ENCODE measurements around the gene SEMA4G.
A peak's percentile ranks its signal among the peaks of the same experiment; 100 is the strongest.

Gene SEMA4G

DNA sequence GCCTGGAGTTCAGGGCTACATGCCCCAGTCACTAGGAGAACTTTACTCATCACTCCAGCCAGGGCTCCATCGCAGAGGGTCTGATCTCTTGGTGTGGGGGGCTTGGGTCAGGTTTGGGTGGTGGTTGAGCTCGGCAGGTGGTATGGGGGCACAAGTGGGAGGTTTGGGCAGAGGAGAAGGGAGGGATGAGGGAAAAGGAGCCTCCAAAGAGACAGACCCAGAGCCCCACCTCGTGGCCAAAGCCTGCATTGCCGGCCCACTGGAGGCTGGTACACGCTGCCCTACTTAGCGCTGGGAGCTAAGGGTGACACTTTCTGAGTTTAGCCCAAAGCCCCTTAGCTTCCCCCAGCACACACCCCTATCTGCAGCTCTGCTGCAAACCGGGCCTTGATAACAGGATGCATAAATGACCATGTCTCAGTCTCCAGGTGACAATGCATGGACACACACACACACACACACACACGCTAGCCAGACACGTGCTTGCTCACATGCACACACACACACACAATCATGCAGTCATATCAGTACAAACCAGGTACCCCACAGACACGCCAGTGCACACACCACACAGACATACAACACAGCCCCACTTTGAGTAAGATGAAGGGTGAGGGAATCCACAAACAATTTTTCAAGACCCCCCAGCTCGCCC, 45.1 kb downstream of the SEMA4G start (continued):
- TF ChIP-seq, protein P1, sequence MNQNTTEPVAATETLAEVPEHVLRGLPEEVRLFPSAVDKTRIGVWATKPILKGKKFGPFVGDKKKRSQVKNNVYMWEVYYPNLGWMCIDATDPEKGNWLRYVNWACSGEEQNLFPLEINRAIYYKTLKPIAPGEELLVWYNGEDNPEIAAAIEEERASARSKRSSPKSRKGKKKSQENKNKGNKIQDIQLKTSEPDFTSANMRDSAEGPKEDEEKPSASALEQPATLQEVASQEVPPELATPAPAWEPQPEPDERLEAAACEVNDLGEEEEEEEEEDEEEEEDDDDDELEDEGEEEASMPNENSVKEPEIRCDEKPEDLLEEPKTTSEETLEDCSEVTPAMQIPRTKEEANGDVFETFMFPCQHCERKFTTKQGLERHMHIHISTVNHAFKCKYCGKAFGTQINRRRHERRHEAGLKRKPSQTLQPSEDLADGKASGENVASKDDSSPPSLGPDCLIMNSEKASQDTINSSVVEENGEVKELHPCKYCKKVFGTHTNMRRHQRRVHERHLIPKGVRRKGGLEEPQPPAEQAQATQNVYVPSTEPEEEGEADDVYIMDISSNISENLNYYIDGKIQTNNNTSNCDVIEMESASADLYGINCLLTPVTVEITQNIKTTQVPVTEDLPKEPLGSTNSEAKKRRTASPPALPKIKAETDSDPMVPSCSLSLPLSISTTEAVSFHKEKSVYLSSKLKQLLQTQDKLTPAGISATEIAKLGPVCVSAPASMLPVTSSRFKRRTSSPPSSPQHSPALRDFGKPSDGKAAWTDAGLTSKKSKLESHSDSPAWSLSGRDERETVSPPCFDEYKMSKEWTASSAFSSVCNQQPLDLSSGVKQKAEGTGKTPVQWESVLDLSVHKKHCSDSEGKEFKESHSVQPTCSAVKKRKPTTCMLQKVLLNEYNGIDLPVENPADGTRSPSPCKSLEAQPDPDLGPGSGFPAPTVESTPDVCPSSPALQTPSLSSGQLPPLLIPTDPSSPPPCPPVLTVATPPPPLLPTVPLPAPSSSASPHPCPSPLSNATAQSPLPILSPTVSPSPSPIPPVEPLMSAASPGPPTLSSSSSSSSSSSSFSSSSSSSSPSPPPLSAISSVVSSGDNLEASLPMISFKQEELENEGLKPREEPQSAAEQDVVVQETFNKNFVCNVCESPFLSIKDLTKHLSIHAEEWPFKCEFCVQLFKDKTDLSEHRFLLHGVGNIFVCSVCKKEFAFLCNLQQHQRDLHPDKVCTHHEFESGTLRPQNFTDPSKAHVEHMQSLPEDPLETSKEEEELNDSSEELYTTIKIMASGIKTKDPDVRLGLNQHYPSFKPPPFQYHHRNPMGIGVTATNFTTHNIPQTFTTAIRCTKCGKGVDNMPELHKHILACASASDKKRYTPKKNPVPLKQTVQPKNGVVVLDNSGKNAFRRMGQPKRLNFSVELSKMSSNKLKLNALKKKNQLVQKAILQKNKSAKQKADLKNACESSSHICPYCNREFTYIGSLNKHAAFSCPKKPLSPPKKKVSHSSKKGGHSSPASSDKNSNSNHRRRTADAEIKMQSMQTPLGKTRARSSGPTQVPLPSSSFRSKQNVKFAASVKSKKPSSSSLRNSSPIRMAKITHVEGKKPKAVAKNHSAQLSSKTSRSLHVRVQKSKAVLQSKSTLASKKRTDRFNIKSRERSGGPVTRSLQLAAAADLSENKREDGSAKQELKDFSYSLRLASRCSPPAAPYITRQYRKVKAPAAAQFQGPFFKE (tag by site-specific recombination; IDR thresholded peaks at IDR 0.05; ENCODE audit: borderline replicate concordance) = 0 out of 2 replicates have a peak, but pooled peaks have one; percentile 40
- TF ChIP-seq ZNF629 (tag by site-specific recombination; IDR thresholded peaks at IDR 0.05) (0 out of 2 replicates have a peak, but pooled peaks have one; percentile 24), SETDB1 (IDR thresholded peaks at IDR 0.05; ENCODE audit: insufficient read length, low read length) (no peak), ZNF23 (tag by site-specific recombination; IDR thresholded peaks at IDR 0.05; ENCODE audit: borderline replicate concordance) (no peak), ZNF660 (tag by site-specific recombination; IDR thresholded peaks at IDR 0.05) (no peak), ZNF311 (tag by site-specific recombination; IDR thresholded peaks at IDR 0.05; ENCODE audit: borderline replicate concordance) (no peak), ZNF701 (tag by site-specific recombination; IDR thresholded peaks at IDR 0.05) (no peak), IKZF3 (tag by site-specific recombination; IDR thresholded peaks at IDR 0.05) (peak; percentile 86), ZBTB7A (tag by site-specific recombination; IDR thresholded peaks at IDR 0.05; ENCODE audit: low read depth) (peak; percentile 70; the same call in 1 of the 2 replicates), ZNF157 (tag by site-specific recombination; IDR thresholded peaks at IDR 0.05) (no peak), ZNF664 (tag by site-specific recombination; IDR thresholded peaks at IDR 0.05) (no peak), ZNF302 (tag by site-specific recombination; IDR thresholded peaks at IDR 0.05; ENCODE audit: low read depth) (no peak), ZNF529 (tag by site-specific recombination; IDR thresholded peaks at IDR 0.05; ENCODE audit: insufficient replicate concordance) (no peak), ZNF555 (tag by site-specific recombination; conservative IDR thresholded peaks at IDR 0.05) (no peak), ZNF133 (tag by site-specific recombination; IDR thresholded peaks at IDR 0.05) (no peak), KLF1 (tag by site-specific recombination; IDR thresholded peaks at IDR 0.05) (0 out of 2 replicates have a peak, but pooled peaks have one; percentile 14), ZBTB20 (tag by site-specific recombination; IDR thresholded peaks at IDR 0.05) (peak; percentile 42; the same call in 1 of the 2 replicates), ZNF549 (tag by site-specific recombination; IDR thresholded peaks at IDR 0.05) (no peak), SP3 (tag by site-specific recombination; IDR thresholded peaks at IDR 0.05) (peak; percentile 33; the same call in 1 of the 2 replicates)
- TF ChIP-seq, protein P2, sequence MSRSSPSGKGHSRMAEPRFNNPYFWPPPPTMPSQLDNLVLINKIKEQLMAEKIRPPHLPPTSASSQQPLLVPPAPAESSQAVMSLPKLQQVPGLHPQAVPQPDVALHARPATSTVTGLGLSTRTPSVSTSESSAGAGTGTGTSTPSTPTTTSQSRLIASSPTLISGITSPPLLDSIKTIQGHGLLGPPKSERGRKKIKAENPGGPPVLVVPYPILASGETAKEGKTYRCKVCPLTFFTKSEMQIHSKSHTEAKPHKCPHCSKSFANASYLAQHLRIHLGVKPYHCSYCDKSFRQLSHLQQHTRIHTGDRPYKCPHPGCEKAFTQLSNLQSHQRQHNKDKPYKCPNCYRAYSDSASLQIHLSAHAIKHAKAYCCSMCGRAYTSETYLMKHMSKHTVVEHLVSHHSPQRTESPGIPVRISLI (tag by site-specific recombination; IDR thresholded peaks at IDR 0.05) = no peak
- TF ChIP-seq, protein P3, sequence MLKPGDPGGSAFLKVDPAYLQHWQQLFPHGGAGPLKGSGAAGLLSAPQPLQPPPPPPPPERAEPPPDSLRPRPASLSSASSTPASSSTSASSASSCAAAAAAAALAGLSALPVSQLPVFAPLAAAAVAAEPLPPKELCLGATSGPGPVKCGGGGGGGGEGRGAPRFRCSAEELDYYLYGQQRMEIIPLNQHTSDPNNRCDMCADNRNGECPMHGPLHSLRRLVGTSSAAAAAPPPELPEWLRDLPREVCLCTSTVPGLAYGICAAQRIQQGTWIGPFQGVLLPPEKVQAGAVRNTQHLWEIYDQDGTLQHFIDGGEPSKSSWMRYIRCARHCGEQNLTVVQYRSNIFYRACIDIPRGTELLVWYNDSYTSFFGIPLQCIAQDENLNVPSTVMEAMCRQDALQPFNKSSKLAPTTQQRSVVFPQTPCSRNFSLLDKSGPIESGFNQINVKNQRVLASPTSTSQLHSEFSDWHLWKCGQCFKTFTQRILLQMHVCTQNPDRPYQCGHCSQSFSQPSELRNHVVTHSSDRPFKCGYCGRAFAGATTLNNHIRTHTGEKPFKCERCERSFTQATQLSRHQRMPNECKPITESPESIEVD (tag by site-specific recombination; IDR thresholded peaks at IDR 0.05) = no peak
- TF ChIP-seq, protein P4, sequence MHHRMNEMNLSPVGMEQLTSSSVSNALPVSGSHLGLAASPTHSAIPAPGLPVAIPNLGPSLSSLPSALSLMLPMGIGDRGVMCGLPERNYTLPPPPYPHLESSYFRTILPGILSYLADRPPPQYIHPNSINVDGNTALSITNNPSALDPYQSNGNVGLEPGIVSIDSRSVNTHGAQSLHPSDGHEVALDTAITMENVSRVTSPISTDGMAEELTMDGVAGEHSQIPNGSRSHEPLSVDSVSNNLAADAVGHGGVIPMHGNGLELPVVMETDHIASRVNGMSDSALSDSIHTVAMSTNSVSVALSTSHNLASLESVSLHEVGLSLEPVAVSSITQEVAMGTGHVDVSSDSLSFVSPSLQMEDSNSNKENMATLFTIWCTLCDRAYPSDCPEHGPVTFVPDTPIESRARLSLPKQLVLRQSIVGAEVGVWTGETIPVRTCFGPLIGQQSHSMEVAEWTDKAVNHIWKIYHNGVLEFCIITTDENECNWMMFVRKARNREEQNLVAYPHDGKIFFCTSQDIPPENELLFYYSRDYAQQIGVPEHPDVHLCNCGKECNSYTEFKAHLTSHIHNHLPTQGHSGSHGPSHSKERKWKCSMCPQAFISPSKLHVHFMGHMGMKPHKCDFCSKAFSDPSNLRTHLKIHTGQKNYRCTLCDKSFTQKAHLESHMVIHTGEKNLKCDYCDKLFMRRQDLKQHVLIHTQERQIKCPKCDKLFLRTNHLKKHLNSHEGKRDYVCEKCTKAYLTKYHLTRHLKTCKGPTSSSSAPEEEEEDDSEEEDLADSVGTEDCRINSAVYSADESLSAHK (tag by site-specific recombination; IDR thresholded peaks at IDR 0.05) = no peak
- TF ChIP-seq, protein P5, sequence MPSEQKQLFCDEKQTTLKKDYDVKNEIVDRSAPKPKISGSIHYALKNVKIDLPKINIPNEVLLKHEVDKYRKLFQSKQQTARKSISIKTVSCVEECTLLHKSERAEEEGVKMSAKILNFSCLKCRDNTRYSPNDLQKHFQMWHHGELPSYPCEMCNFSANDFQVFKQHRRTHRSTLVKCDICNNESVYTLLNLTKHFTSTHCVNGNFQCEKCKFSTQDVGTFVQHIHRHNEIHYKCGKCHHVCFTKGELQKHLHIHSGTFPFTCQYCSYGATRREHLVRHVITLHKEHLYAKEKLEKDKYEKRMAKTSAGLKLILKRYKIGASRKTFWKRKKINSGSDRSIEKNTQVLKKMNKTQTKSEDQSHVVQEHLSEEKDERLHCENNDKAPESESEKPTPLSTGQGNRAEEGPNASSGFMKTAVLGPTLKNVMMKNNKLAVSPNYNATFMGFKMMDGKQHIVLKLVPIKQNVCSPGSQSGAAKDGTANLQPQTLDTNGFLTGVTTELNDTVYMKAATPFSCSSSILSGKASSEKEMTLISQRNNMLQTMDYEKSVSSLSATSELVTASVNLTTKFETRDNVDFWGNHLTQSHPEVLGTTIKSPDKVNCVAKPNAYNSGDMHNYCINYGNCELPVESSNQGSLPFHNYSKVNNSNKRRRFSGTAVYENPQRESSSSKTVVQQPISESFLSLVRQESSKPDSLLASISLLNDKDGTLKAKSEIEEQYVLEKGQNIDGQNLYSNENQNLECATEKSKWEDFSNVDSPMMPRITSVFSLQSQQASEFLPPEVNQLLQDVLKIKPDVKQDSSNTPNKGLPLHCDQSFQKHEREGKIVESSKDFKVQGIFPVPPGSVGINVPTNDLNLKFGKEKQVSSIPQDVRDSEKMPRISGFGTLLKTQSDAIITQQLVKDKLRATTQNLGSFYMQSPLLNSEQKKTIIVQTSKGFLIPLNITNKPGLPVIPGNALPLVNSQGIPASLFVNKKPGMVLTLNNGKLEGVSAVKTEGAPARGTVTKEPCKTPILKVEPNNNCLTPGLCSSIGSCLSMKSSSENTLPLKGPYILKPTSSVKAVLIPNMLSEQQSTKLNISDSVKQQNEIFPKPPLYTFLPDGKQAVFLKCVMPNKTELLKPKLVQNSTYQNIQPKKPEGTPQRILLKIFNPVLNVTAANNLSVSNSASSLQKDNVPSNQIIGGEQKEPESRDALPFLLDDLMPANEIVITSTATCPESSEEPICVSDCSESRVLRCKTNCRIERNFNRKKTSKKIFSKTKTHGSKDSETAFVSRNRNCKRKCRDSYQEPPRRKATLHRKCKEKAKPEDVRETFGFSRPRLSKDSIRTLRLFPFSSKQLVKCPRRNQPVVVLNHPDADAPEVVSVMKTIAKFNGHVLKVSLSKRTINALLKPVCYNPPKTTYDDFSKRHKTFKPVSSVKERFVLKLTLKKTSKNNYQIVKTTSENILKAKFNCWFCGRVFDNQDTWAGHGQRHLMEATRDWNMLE (tag by site-specific recombination; conservative IDR thresholded peaks at IDR 0.05; ENCODE audit: low read depth) = no peak

All from HEK293 (cell line).